ENCODE measurements around the gene POLR2F.

- TF ChIP-seq CTCF (IDR thresholded peaks at IDR 0.05; ENCODE audit: poor library complexity, severe bottlenecking) (no peak), POLR2AphosphoS5 (IDR thresholded peaks at IDR 0.05) (no peak)
Measured at GRCh38 chr22:38017939-38018885, 64.7 kb downstream of the POLR2F start.
